Suprapubic skin (tissue), 3 donors: ENCODE measurements around the gene RABEP1.

ENCODE experiments used
- CTCF ChIP-seq, 2 donors: fragments of 200-600 bp in 1 of 2; fragments of 450-650 bp in 1 of 2; sonication (generic) in 1 of 2; IDR thresholded peaks; one replicate each; pipeline ENCODE4 v1.5.1; 2016 to 2019; ENCODE audit warnings: antibody characterized with exemption in 2 of 2, mild to moderate bottlenecking in 1 of 2, moderate library complexity in 1 of 2
- POLR2AphosphoS5 ChIP-seq, 3 donors: sonication (generic); formaldehyde crosslinking; IDR thresholded peaks; one replicate each; pipeline ENCODE4 v1.6.1; 2017; ENCODE audit warnings: antibody characterized with exemption in 3 of 3

- TF ChIP-seq CTCF (IDR thresholded peaks at IDR 0.05) (no peak), POLR2AphosphoS5 (IDR thresholded peaks at IDR 0.05) (no peak)
Observed at GRCh38 chr17:5431949-5432556, 150.0 kb downstream of the RABEP1 start.
